ENCODE data around the gene PTPN2.

DNA sequence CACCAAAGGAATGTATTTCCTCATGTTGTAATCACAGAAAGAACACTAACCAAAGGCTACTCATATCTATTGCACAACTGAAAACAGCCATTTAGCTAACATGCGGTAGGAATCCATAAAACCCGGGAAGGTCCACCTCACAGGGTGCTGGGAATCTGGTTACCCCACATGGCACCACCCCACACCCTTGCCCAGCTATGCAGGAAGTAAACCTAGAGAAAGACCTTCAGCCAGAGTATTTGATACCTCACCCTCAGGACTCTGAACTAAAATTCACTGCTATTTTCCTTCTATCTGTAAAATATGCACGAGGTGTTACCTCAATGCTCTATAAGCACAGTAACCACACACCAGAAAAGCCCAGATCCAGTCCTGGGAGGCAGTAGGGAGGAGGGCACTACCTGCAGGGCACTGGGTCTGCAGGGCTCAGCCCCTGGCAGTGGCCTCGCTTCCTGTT is 45.8 kb downstream of the PTPN2 start:
- no peak for TF ChIP-seq CTCF (IDR thresholded peaks at IDR 0.05)
- no peak for TF ChIP-seq POLR2A (IDR thresholded peaks at IDR 0.05)
